Skin of body (tissue), 1 donor: ENCODE measurements around the gene GABBR2. TPM values are rescaled to one million over a fixed set of nuclear protein-coding genes. Genes with fewer than 3 reads are reported as not detected.

Experiments used
- total RNA-seq: library from RNA; depleted of rRNA; stranded (reverse); fragments of >200 nt; gene quantifications from one replicate; pipeline ENCODE4 v1.2.3, GENCODE V29; 2014

GABBR2 gene
- total RNA-seq, 1 donor from 2014 or later, result 0.39 TPM

Other genes with a start within 250 kb of the GABBR2 start
- gene ANKS6, start 87.6 kb upstream of the GABBR2 start, total RNA-seq, result 5.6 TPM
- 2.8 TPM for gene GALNT12, start 98.7 kb upstream of the GABBR2 start, total RNA-seq
- gene COL15A1, start 235.0 kb upstream of the GABBR2 start, total RNA-seq, result 122 TPM